HTR-8/SVneo (cell line): ENCODE data around the gene MCF2L.

Experiments
- DNase-seq: peaks from one replicate; pipeline ENCODE4 v3.0.0; 2011; ENCODE audit warnings: low spot score, mixed read lengths; ENCODE audit not compliant: insufficient read length
- FAIRE-seq: peaks from 2 replicates; lab custom pipeline; 2011; peaks lifted over from hg19 to GRCh38; lab: Jason Lieb, UNC

MCF2L gene

GRCh38 chr13:112977525-112977924 is 8.5 kb downstream of the MCF2L start:
- no peak for DNase-seq
- no peak for FAIRE-seq

GRCh38 chr13:112978561-112979405 is 9.8 kb downstream of the MCF2L start:
- no peak for DNase-seq
- no peak for FAIRE-seq

GRCh38 chr13:112979406-112979902 is 10.4 kb downstream of the MCF2L start:
- FAIRE-seq (no peak), DNase-seq (no peak)

- no peak for DNase-seq
- FAIRE-seq = no peak
Measured at GRCh38 chr13:112980434-112980833, 11.4 kb downstream of the MCF2L start.

GRCh38 chr13:112981451-112981850 is 12.4 kb downstream of the MCF2L start:
- FAIRE-seq = no peak
- DNase-seq = no peak

- DNase-seq = no peak
- FAIRE-seq = no peak
Measured at GRCh38 chr13:112982281-112983041, 13.4 kb downstream of the MCF2L start.

GRCh38 chr13:112983042-112983305 is 14.0 kb downstream of the MCF2L start:
- DNase-seq (no peak), FAIRE-seq (no peak)

- FAIRE-seq (no peak), DNase-seq (no peak)
Measured at GRCh38 chr13:112983428-112984196, 14.6 kb downstream of the MCF2L start.

GRCh38 chr13:112984501-112984900 is 15.5 kb downstream of the MCF2L start:
- FAIRE-seq = no peak
- DNase-seq = no peak

- DNase-seq = no peak
- no peak for FAIRE-seq
Measured at GRCh38 chr13:112984954-112985802, 16.2 kb downstream of the MCF2L start.

- FAIRE-seq (no peak), DNase-seq (no peak)
Measured at GRCh38 chr13:112985803-112986408, 16.9 kb downstream of the MCF2L start.

GRCh38 chr13:112986470-112986869 is 17.5 kb downstream of the MCF2L start:
- FAIRE-seq = no peak
- DNase-seq = no peak

GRCh38 chr13:112986946-112987681 is 18.1 kb downstream of the MCF2L start:
- no peak for FAIRE-seq
- DNase-seq = no peak

GRCh38 chr13:112987682-112988024 is 18.6 kb downstream of the MCF2L start:
- FAIRE-seq (no peak), DNase-seq (no peak)

- no peak for DNase-seq
Measured at GRCh38 chr13:112990783-112991182, 21.8 kb downstream of the MCF2L start.

GRCh38 chr13:112991609-112992008 is 22.6 kb downstream of the MCF2L start:
- no peak for DNase-seq
- FAIRE-seq = no peak

More at GRCh38 chr13:112990783-112991182, 21.8 kb downstream of the MCF2L start:
- no peak for FAIRE-seq

GRCh38 chr13:112992931-112993680 is 24.1 kb downstream of the MCF2L start:
- FAIRE-seq = no peak

GRCh38 chr13:112994084-112994780 is 25.2 kb downstream of the MCF2L start:
- no peak for FAIRE-seq
- no peak for DNase-seq

More at GRCh38 chr13:112992931-112993680, 24.1 kb downstream of the MCF2L start:
- no peak for DNase-seq
